Left ventricle myocardium superior (tissue), 1 donor: Measurements from ENCODE around the gene PDE10A. TPM values are rescaled to one million over a fixed set of nuclear protein-coding genes. Genes with fewer than 3 reads are reported as not detected.
A peak's percentile ranks its signal among the peaks of the same experiment; 100 is the strongest.

Experiments
- ATAC-seq: fragments of 200-7000 bp; cut with Tn5 transposase; one replicate; pipeline ENCODE4 v1.9.1; 2020; ENCODE audit warnings: mild to moderate bottlenecking, moderate library complexity
- DNase-seq: peaks from one replicate; pipeline ENCODE4 v3.0.0-alpha.2; 2020
- intact Hi-C: fragments of 100-400 bp; cut with micrococcal nuclease; formaldehyde crosslinking; loops from one replicate; pipeline ENCODE4 v1.11.0; 2022
- total RNA-seq: library from RNA; stranded (reverse); fragmentation: NEBNext Ultra II Directional; extraction: Animal tissue kit (Norgen Biotek cat#: 25700); gene quantifications from one replicate; pipeline ENCODE4 v1.2.1, GENCODE V29; 2021
- donor health status: DM: no; HTN: yes; CAD: no; lungs with severe emphysema.

PDE10A gene
- total RNA-seq, 1 donor from 2014 or later, result 9.3 TPM

DNA sequence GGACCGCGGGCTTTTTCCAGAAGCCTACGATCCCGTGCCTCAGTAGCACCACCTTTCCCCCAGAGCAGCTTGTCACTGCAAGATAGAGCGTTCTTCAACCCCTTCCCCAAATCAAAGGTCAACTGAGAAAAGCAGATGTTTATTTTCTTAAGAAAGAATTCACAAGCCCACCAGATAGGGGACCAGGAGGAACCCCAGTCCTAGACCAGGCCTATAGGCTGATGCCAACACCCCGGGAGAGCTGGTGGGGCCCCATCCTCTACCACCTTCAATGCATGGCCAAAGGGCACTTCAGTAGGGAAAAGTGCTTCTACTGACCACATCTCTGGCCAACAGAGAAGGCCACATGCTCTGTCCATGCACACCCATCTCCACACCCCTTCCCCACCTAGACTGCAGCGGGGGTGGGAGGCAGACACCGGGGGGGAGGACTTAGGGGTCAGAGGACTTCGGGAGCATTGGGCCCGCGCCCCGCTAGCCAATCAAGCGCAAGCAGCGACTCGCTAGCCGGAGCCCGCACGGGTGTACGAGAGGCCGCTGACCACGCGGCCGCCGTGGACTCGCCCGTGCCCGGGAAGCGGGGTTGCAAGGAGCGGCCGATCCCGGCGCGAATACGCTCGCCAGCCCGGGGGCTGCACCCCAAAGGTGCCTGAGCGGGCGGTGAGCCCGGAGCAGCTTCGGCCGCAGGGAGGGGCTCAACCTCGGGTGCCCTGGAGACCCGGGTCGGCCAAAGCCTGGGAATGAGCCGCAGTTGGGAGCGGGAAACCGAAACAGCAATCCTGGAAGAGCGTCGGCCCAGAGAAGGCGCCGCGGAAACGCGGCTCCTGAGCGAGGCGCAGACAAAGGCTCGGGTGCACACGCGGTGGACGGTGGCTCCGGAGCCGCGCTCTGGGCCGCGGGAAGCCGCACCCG, 2.8 kb downstream of the PDE10A start:
- peak; percentile 62 for DNase-seq

GRCh38 chr6:165658395-165659058, 4.5 kb downstream of the PDE10A start:
- intact Hi-C loops, result no loop called here
- no peak for ATAC-seq

More for the DNA sequence above, 2.8 kb downstream of the PDE10A start:
- intact Hi-C loops, result no loop called here
- peak; percentile 15 for ATAC-seq

GRCh38 chr6:165657325-165657680, 5.7 kb downstream of the PDE10A start:
- no peak for ATAC-seq

More at GRCh38 chr6:165658395-165659058, 4.5 kb downstream of the PDE10A start:
- no peak for DNase-seq

DNA sequence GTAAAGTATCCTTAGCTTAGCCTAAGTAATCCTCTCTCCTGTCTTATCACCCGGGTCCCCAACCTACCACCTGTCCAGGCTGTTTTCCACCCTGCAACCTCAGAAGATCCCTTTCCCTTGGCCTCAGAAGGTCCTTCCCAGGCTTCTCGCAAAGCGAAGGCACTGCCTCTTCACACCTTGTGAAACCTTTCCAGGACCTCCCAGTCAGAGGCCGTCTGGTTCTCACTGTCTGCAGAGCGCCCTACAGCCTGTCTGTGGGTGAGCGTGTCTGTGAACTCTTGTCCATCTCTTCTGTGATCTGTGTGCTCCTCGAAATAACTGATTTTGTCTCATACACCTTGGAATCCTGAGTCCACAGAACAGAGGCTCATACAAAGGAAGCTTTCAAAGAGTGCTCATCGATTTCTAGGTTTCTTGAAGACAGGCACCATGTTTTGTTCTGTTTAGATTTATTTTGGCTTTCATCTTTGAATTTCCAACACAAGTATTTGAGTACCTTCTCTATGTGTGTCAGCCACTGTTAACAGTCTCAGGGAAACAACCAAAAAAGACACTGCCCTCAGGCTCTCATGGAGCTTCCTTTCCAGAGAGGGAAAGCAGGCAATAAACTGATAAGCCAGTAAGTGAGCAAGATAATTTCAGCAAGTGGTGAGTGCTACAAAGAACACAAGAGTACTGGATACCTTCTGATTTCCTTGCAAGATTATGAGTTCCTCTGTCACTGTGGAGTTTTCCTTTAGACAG, 6.3 kb downstream of the PDE10A start:
- ATAC-seq (no peak), DNase-seq (no peak)
- intact Hi-C loops, result no loop called here

More at GRCh38 chr6:165657325-165657680, 5.7 kb downstream of the PDE10A start:
- intact Hi-C loops, result no loop called here
- DNase-seq, result no peak

GRCh38 chr6:165655191-165655590, 7.8 kb downstream of the PDE10A start:
- ATAC-seq (no peak), DNase-seq (no peak)
- intact Hi-C loops, result no loop called here

GRCh38 chr6:165654144-165654543, 8.9 kb downstream of the PDE10A start:
- DNase-seq (no peak), ATAC-seq (no peak)
- intact Hi-C loops, result no loop called here

DNA sequence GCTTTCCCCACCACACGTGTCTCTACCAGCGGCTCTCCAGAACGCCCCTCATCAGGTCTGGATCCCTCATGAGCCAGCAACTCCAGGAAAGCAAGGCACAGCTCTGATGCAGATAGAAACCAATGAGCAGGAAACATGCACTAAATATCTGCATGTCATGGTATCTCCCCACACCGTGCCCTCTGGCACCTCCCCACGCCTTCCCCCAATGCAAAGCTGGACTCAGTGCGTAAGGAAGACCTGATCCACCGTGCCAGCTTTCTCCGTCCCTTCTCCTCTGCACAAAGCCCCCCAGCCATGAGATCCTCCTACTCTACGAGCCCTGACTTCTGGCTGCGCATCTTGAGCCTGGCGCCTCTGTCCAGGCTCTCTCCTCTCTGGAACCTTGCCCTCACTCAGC, 9.4 kb downstream of the PDE10A start:
- no peak for DNase-seq
- no peak for ATAC-seq
- intact Hi-C loops, result no loop called here

DNA sequence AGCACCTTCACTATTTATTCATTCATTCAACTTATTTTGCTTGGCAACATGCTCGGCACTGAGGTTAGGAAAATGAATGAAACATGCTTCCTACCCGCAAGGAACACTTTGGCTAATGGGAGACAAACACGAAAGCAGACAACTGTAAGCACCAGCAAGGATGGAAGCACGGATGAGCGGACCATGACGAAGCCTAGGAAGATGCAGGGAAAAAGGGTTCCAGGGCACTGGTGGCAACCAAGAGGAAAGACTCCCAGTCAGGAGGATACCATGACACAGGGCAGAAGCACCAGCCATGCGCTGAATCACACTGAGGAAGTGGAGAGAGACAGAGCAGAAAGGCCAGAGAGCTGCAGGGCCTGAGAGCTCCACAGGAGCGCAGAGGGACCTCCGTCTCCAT, 9.8 kb downstream of the PDE10A start:
- intact Hi-C loops, result no loop called here
- no peak for ATAC-seq

DNA sequence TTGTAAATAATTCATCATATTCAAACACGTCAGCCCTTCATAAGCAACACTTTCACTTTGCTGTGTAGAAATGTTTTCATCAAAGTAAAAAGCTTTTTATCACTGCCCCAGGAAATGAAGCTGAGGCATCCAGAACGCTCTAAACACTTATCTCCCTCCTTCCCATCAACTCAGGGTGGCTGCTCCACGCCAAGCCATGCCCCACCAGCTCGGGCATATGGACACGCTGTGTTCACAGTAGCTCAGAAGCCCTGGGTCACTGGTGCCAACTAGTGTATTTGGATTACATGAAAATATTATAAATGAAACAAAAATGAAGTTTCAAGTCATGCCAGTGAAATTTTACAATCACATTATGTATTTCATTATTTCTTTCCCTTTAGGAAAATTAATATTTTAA, 10.3 kb downstream of the PDE10A start:
- intact Hi-C loops, result no loop called here
- ATAC-seq (no peak), DNase-seq (no peak)

More for the DNA sequence above, 9.8 kb downstream of the PDE10A start:
- DNase-seq, result no peak

- ATAC-seq, result peak; percentile 55
- intact Hi-C loops, result no loop called here
- no peak for DNase-seq
Measured at GRCh38 chr6:165649166-165650137, 13.6 kb downstream of the PDE10A start.

GRCh38 chr6:165647041-165647440, 16.0 kb downstream of the PDE10A start:
- ATAC-seq, result no peak
- intact Hi-C loops, result no loop called here
- DNase-seq, result no peak

DNA sequence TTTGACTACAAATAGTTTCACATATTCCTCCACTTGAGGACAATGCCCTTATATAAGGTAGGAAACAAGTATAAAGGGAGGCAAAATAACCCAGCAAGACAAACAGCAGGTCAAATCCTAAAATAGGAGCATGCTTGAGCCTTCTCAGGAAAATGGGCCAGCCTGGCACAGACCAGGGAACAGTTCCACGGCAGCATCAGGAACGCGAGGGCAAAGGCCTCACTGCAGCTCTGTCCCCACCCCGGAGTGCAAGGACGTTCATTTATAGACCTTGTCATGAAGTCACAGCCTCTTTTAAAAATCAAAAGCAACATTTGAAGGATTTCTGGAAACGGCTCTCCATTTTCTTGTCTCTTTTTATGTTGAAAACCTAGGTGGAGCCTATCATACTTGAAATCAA, 17.1 kb downstream of the PDE10A start:
- intact Hi-C loops, result no loop called here
- ATAC-seq (peak; percentile 69), DNase-seq (peak; percentile 42)

GRCh38 chr6:165644586-165645266, 18.3 kb downstream of the PDE10A start:
- ATAC-seq (no peak), DNase-seq (no peak)
- intact Hi-C loops, result no loop called here

GRCh38 chr6:165643015-165643414, 20.0 kb downstream of the PDE10A start:
- ATAC-seq, result no peak
- intact Hi-C loops, result no loop called here
- DNase-seq, result no peak

DNA sequence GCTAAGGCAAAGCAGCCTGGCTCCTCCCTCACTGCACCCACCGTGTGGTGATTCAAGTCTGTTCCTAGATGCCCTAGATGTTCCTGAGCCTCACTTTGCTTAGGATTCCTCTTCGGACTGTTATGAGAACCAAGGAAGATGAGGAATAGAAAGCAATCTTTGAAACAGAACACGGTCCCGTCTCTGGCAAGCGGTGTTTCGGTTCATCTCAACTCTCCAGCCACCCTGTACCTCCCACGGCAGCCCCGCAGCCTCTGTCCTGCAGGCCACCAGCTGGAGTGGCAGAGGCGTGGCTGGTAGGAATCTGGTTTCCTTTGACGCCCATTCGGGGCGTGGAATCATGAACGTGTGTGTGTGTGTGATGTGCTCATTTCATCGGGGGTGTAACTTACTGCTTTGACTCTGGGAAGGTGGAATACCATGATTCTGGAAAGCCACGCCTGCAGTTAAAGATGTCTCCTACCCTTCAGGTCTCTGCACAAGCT, 21.3 kb downstream of the PDE10A start:
- DNase-seq (no peak), ATAC-seq (no peak)
- intact Hi-C loops, result no loop called here

- intact Hi-C loops, result no loop called here
- ATAC-seq, result no peak
Measured at GRCh38 chr6:165640806-165641205, 22.2 kb downstream of the PDE10A start.

GRCh38 chr6:165638530-165638929, 24.5 kb downstream of the PDE10A start:
- intact Hi-C loops, result no loop called here
- DNase-seq, result no peak
- ATAC-seq, result no peak

More at GRCh38 chr6:165640806-165641205, 22.2 kb downstream of the PDE10A start:
- DNase-seq, result no peak

DNA sequence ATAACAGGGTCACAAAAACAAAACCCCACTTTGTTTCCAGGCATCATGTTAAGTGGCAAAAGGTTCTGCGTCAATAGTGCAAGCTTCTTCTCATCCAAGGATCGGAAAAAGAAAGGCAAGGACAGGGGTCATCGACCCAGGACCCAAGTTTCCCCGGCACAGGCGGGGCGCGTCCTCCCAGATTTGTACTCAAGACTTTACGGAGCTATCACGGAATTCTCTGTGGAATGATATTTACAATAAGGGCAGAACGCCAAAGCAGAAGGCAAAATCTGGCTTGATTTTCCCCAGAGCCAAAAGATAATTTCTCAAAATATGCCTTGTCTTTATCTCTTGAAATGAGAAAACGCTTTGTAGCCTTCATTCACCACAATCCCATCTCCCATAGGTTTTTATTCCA, 25.5 kb downstream of the PDE10A start:
- intact Hi-C loops, result no loop called here
- ATAC-seq, result peak; percentile 58
- no peak for DNase-seq
